HepG2 (cell line): ENCODE data around the gene RNF123. TPM values are rescaled to one million over a fixed set of nuclear protein-coding genes. Genes with fewer than 3 reads are reported as not detected.

Source experiments
- CHD4 ChIP-seq: fragments of 200-600 bp; sonication (generic); IDR thresholded peaks from 2 replicates; pipeline ENCODE4 v1.7.0; 2017; ENCODE audit warnings: mild to moderate bottlenecking, low read length, borderline replicate concordance
- HHEX ChIP-seq: IDR thresholded peaks from 2 replicates; pipeline ENCODE4 v1.6.1; 2016; ENCODE audit warnings: control low read depth
- HOXD1 ChIP-seq: sonication (generic); formaldehyde crosslinking; IDR thresholded peaks from 2 replicates; pipeline ENCODE4 v1.5.0; 2020; ENCODE audit warnings: missing genetic modification reagents
- LCORL ChIP-seq, 2 experiments: fragments of 450-650 bp in 1 of 2; sonication (generic) in 1 of 2; formaldehyde crosslinking in 1 of 2; IDR thresholded peaks; 2 replicates each; pipeline versions ENCODE4 v1.5.0 to v1.6.1; 2017 to 2020; ENCODE audit warnings: antibody characterized with exemption in 1 of 2, missing genetic modification reagents in 1 of 2
- MBD4 ChIP-seq: IDR thresholded peaks from 2 replicates; pipeline ENCODE4 v1.6.1; 2012; ENCODE audit warnings: low read length, inconsistent platforms, borderline replicate concordance
- SALL2 ChIP-seq: sonication (generic); formaldehyde crosslinking; IDR thresholded peaks from 2 replicates; pipeline ENCODE4 v1.8.1; 2023; ENCODE audit warnings: mild to moderate bottlenecking, missing genetic modification reagents, inconsistent platforms
- ZNF138 ChIP-seq: sonication (generic); formaldehyde crosslinking; IDR thresholded peaks from 2 replicates; pipeline ENCODE4 v1.5.0; 2020; ENCODE audit warnings: mild to moderate bottlenecking, low read depth, missing genetic modification reagents
- ZNF230 ChIP-seq: sonication (generic); formaldehyde crosslinking; IDR thresholded peaks from 2 replicates; pipeline ENCODE4 v1.4.0; 2020; ENCODE audit warnings: mild to moderate bottlenecking, missing genetic modification reagents
- ZNF256 ChIP-seq: sonication (generic); formaldehyde crosslinking; conservative IDR thresholded peaks from 2 replicates; pipeline ENCODE4 v1.4.0; 2020; ENCODE audit warnings: missing genetic modification reagents
- ZNF430 ChIP-seq: sonication (generic); formaldehyde crosslinking; IDR thresholded peaks from 2 replicates; pipeline ENCODE4 v1.9.0; 2021; ENCODE audit warnings: mild to moderate bottlenecking, missing genetic modification reagents
- ZNF451 ChIP-seq: sonication (generic); formaldehyde crosslinking; IDR thresholded peaks from 2 replicates; pipeline ENCODE4 v1.5.0; 2020; ENCODE audit warnings: mild to moderate bottlenecking, missing genetic modification reagents
- ZNF556 ChIP-seq: sonication (generic); formaldehyde crosslinking; IDR thresholded peaks from 2 replicates; pipeline ENCODE4 v1.4.0; 2020; ENCODE audit warnings: mild to moderate bottlenecking, missing genetic modification reagents, borderline replicate concordance
- ZNF737 ChIP-seq: sonication (generic); formaldehyde crosslinking; IDR thresholded peaks from 2 replicates; pipeline ENCODE4 v1.5.0; 2020; ENCODE audit warnings: missing genetic modification reagents, mild to moderate bottlenecking, borderline replicate concordance
- ZNF773 ChIP-seq: sonication (generic); formaldehyde crosslinking; IDR thresholded peaks from 2 replicates; pipeline ENCODE4 v1.4.0; 2020; ENCODE audit warnings: missing genetic modification reagents, borderline replicate concordance
- ZNF781 ChIP-seq: sonication (generic); formaldehyde crosslinking; IDR thresholded peaks from 2 replicates; pipeline ENCODE4 v1.5.1; 2020; ENCODE audit warnings: borderline replicate concordance, mild to moderate bottlenecking, missing genetic modification reagents; ENCODE audit errors: not compliant biosample characterization
- polyA plus RNA-seq, 8 experiments: library from polyadenylated mRNA; depleted of rRNA in 3 of 8; stranded (reverse) in 7 of 8; unstranded in 1 of 8; fragments of >200 nt; fragmentation: Illumina TruSeq in 4 of 8; extraction: Trizol in 4 of 8; gene quantifications; 2 replicates each; pipeline versions ENCODE4 v1.2.1 to v1.2.3, GENCODE V29; 2011 to 2016; ENCODE audit warnings: low read depth in 4 of 8, missing spikeins in 1 of 8, mixed read lengths in 1 of 8; ENCODE audit not compliant: insufficient read depth in 1 of 8
- total RNA-seq, 5 experiments: library from RNA; depleted of rRNA; stranded (reverse); fragments of >200 nt; fragmentation: Illumina TruSeq; extraction: Trizol; gene quantifications; 2 replicates each; pipeline ENCODE4 v1.2.3, GENCODE V29; 2016; ENCODE audit warnings: low read depth in 1 of 5
- TF ChIP-seq, protein P1 (sequence below): sonication (generic); formaldehyde crosslinking; IDR thresholded peaks from 2 replicates; pipeline ENCODE4 v1.4.0; 2020; ENCODE audit warnings: low read depth, missing genetic modification reagents
- TF ChIP-seq, protein P2 (sequence below): sonication (generic); formaldehyde crosslinking; IDR thresholded peaks from 2 replicates; pipeline ENCODE4 v1.5.0; 2020; ENCODE audit warnings: mild to moderate bottlenecking, missing genetic modification reagents
- TF ChIP-seq, protein P3 (sequence below): sonication (generic); formaldehyde crosslinking; IDR thresholded peaks from 2 replicates; pipeline ENCODE4 v1.5.1; 2020; ENCODE audit warnings: missing genetic modification reagents, mild to moderate bottlenecking, borderline replicate concordance
- TF ChIP-seq, protein P4 (sequence below): conservative IDR thresholded peaks from 2 replicates; pipeline ENCODE4 v1.6.1; 2018; ENCODE audit warnings: missing genetic modification reagents

RNF123 gene
- total and polyA plus RNA-seq, 2 of the 13 experiments (the other 11 are each of a cell fraction or from before 2014, with no cell fraction given), result 29.9 to 82.2 TPM

DNA sequence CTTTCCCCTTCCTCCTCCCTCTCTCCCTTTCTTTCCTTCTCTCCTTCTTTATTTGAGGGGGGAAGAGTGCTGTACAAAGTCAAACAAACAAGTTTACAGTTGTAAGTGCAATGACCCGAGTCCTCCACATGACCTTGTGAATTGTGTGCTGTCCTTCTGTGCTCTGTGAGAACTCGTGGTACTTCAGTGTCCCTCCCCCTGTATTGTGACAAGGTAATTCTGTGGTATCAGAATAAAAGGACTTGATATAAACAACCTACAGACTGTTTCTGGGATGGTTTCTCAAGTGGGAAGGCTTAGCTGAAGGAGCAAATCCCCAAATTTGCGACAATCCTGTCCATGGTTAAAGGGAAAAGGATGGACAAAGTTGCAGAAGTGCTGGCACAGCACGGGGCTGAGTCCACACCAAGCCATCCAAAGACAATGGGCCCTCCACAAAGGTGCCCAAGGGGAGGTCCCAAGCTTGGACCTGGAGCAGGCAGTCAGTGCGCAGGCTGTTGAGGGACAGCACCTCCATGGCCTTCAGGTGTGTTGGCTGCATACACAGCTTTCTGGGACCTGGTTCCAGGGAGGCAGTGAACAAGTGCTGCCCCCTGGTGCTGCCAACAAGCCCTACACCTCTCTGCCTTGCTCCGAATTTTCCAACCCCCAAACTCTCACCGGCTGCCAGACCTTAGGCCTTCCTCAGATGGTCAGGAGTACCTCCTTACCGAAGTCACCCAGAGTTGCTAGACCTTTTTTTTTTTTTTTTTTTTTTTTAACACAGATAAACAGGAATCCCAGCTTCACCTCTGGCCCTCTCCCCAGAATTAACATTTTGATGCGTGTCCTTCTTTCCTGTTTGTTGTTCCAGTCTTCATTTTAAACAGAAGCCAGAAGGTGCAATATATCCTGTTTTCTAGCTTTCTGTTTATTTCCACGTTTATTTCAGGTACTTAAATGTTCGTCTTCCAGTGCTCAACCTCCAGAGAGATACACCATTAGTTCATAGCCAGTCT lies 17.8 kb upstream of the RNF123 start (continued):
- TF ChIP-seq, protein P1, sequence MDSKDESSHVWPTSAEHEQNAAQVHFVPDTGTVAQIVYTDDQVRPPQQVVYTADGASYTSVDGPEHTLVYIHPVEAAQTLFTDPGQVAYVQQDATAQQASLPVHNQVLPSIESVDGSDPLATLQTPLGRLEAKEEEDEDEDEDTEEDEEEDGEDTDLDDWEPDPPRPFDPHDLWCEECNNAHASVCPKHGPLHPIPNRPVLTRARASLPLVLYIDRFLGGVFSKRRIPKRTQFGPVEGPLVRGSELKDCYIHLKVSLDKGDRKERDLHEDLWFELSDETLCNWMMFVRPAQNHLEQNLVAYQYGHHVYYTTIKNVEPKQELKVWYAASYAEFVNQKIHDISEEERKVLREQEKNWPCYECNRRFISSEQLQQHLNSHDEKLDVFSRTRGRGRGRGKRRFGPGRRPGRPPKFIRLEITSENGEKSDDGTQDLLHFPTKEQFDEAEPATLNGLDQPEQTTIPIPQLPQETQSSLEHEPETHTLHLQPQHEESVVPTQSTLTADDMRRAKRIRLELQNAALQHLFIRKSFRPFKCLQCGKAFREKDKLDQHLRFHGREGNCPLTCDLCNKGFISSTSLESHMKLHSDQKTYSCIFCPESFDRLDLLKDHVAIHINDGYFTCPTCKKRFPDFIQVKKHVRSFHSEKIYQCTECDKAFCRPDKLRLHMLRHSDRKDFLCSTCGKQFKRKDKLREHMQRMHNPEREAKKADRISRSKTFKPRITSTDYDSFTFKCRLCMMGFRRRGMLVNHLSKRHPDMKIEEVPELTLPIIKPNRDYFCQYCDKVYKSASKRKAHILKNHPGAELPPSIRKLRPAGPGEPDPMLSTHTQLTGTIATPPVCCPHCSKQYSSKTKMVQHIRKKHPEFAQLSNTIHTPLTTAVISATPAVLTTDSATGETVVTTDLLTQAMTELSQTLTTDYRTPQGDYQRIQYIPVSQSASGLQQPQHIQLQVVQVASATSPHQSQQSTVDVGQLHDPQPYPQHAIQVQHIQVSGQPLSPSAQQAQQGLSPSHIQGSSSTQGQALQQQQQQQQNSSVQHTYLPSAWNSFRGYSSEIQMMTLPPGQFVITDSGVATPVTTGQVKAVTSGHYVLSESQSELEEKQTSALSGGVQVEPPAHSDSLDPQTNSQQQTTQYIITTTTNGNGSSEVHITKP, result no peak
- TF ChIP-seq ZNF430 (CRISPR knock-in tag) (no peak), ZNF451 (CRISPR knock-in tag) (peak; percentile 60; the same call in 1 of the 2 replicates), SALL2 (CRISPR knock-in tag) (no peak; the same call in 1 of the 2 replicates), CHD4 (no peak), ZNF773 (no peak), HHEX (CRISPR knock-in tag) (no peak), ZNF256 (CRISPR knock-in tag) (no peak), ZNF230 (CRISPR knock-in tag) (no peak), LCORL (IDR thresholded peaks at IDR 0.05) (no peak), LCORL (CRISPR knock-in tag; IDR thresholded peaks at IDR 0.05) (0 out of 2 replicates have a peak, but pooled peaks have one; percentile 41), ZNF781 (peak; percentile 46), ZNF556 (CRISPR knock-in tag) (no peak), ZNF138 (CRISPR knock-in tag) (no peak), MBD4 (no peak), ZNF737 (CRISPR knock-in tag) (no peak), HOXD1 (CRISPR knock-in tag) (no peak)
- TF ChIP-seq, protein P2, sequence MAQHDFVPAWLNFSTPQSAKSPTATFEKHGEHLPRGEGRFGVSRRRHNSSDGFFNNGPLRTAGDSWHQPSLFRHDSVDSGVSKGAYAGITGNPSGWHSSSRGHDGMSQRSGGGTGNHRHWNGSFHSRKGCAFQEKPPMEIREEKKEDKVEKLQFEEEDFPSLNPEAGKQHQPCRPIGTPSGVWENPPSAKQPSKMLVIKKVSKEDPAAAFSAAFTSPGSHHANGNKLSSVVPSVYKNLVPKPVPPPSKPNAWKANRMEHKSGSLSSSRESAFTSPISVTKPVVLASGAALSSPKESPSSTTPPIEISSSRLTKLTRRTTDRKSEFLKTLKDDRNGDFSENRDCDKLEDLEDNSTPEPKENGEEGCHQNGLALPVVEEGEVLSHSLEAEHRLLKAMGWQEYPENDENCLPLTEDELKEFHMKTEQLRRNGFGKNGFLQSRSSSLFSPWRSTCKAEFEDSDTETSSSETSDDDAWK (CRISPR knock-in tag), result no peak
- TF ChIP-seq, protein P3, sequence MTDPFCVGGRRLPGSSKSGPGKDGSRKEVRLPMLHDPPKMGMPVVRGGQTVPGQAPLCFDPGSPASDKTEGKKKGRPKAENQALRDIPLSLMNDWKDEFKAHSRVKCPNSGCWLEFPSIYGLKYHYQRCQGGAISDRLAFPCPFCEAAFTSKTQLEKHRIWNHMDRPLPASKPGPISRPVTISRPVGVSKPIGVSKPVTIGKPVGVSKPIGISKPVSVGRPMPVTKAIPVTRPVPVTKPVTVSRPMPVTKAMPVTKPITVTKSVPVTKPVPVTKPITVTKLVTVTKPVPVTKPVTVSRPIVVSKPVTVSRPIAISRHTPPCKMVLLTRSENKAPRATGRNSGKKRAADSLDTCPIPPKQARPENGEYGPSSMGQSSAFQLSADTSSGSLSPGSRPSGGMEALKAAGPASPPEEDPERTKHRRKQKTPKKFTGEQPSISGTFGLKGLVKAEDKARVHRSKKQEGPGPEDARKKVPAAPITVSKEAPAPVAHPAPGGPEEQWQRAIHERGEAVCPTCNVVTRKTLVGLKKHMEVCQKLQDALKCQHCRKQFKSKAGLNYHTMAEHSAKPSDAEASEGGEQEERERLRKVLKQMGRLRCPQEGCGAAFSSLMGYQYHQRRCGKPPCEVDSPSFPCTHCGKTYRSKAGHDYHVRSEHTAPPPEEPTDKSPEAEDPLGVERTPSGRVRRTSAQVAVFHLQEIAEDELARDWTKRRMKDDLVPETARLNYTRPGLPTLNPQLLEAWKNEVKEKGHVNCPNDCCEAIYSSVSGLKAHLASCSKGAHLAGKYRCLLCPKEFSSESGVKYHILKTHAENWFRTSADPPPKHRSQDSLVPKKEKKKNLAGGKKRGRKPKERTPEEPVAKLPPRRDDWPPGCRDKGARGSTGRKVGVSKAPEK (CRISPR knock-in tag), result no peak
- TF ChIP-seq, protein P4, sequence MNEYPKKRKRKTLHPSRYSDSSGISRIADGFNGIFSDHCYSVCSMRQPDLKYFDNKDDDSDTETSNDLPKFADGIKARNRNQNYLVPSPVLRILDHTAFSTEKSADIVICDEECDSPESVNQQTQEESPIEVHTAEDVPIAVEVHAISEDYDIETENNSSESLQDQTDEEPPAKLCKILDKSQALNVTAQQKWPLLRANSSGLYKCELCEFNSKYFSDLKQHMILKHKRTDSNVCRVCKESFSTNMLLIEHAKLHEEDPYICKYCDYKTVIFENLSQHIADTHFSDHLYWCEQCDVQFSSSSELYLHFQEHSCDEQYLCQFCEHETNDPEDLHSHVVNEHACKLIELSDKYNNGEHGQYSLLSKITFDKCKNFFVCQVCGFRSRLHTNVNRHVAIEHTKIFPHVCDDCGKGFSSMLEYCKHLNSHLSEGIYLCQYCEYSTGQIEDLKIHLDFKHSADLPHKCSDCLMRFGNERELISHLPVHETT (CRISPR knock-in tag), result 0 out of 2 replicates have a peak, but pooled peaks have one; percentile 38
